Ishikawa (cell line): ENCODE measurements around the gene WDSUB1.

Experiments used
- CEBPB ChIP-seq: IDR thresholded peaks from 2 replicates; pipeline ENCODE4 v1.6.1; 2012
- CREB1 ChIP-seq: IDR thresholded peaks from 2 replicates; pipeline ENCODE4 v1.6.1; 2012; ENCODE audit warnings: low read depth
- EGR1 ChIP-seq: IDR thresholded peaks from 2 replicates; pipeline ENCODE4 v1.6.1; 2012
- EP300 ChIP-seq: IDR thresholded peaks from 2 replicates; pipeline ENCODE4 v1.6.1; 2012; ENCODE audit warnings: borderline replicate concordance
- FOXM1 ChIP-seq: IDR thresholded peaks from 2 replicates; pipeline ENCODE4 v1.6.1; 2012; ENCODE audit warnings: low read depth, borderline replicate concordance
- MAX ChIP-seq: IDR thresholded peaks from 2 replicates; pipeline ENCODE4 v1.6.1; 2012
- NFIC ChIP-seq: IDR thresholded peaks from 2 replicates; pipeline ENCODE4 v1.6.1; 2012
- RAD21 ChIP-seq: IDR thresholded peaks from 2 replicates; pipeline ENCODE4 v1.6.1; 2012; ENCODE audit warnings: low read depth
- REST ChIP-seq: IDR thresholded peaks from 2 replicates; pipeline ENCODE4 v1.6.1; 2012; ENCODE audit warnings: low read depth, mild to moderate bottlenecking
- TAF1 ChIP-seq: IDR thresholded peaks from 2 replicates; pipeline ENCODE4 v1.6.1; 2012; ENCODE audit warnings: low read depth, mild to moderate bottlenecking
- TCF12 ChIP-seq: IDR thresholded peaks from 2 replicates; pipeline ENCODE4 v1.6.1; 2012; ENCODE audit warnings: low read depth
- TEAD4 ChIP-seq: IDR thresholded peaks from 2 replicates; pipeline ENCODE4 v1.6.1; 2012
- USF1 ChIP-seq: IDR thresholded peaks from 2 replicates; pipeline ENCODE4 v1.6.1; 2012
- YY1 ChIP-seq: IDR thresholded peaks from 2 replicates; pipeline ENCODE4 v1.6.1; 2012; ENCODE audit warnings: low read depth
- ZBTB7A ChIP-seq: IDR thresholded peaks from 2 replicates; pipeline ENCODE4 v1.6.1; 2012; ENCODE audit warnings: low read depth

WDSUB1 gene

GRCh38 chr2:159208438-159208837 lies 78.1 kb downstream of the WDSUB1 start:
- TF ChIP-seq YY1 (no peak), REST (no peak), NFIC (no peak), EP300 (no peak), TCF12 (no peak), CEBPB (no peak), TAF1 (no peak), USF1 (no peak), ZBTB7A (no peak), RAD21 (no peak), FOXM1 (no peak), CREB1 (no peak)

- TF ChIP-seq EP300 (no peak), EGR1 (no peak)
Observed at GRCh38 chr2:159206736-159207380, 79.6 kb downstream of the WDSUB1 start.

GRCh38 chr2:159204381-159205144 lies 81.9 kb downstream of the WDSUB1 start:
- TF ChIP-seq CEBPB, result no peak
- TF ChIP-seq TCF12, result no peak
- TF ChIP-seq RAD21, result no peak
- TF ChIP-seq EGR1, result no peak
- no peak for TF ChIP-seq TAF1
- TF ChIP-seq EP300, result no peak

GRCh38 chr2:159202568-159203071 lies 83.9 kb downstream of the WDSUB1 start:
- TF ChIP-seq CEBPB (no peak), EP300 (no peak), ZBTB7A (no peak), EGR1 (no peak), YY1 (no peak), NFIC (no peak), TCF12 (no peak), REST (no peak), MAX (no peak), RAD21 (no peak), TEAD4 (no peak), CREB1 (no peak), USF1 (no peak)

- TF ChIP-seq TCF12, result no peak
- TF ChIP-seq TEAD4, result no peak
- no peak for TF ChIP-seq ZBTB7A
- no peak for TF ChIP-seq EGR1
- no peak for TF ChIP-seq CEBPB
- no peak for TF ChIP-seq REST
- TF ChIP-seq TAF1, result no peak
- no peak for TF ChIP-seq USF1
- TF ChIP-seq RAD21, result no peak
- no peak for TF ChIP-seq EP300
- no peak for TF ChIP-seq YY1
- no peak for TF ChIP-seq FOXM1
- TF ChIP-seq CREB1, result no peak
- TF ChIP-seq NFIC, result no peak
Observed at GRCh38 chr2:159201360-159202063, 85.0 kb downstream of the WDSUB1 start.
